HepG2 (cell line): ENCODE measurements around the gene IGF2BP1. TPM values are rescaled to one million over a fixed set of nuclear protein-coding genes. Genes with fewer than 3 reads are reported as not detected.

Experiments
- BRD4 ChIP-seq: sonication (generic); formaldehyde crosslinking; IDR thresholded peaks from 2 replicates; pipeline ENCODE4 v1.4.0; 2020; ENCODE audit warnings: missing genetic modification reagents
- CENPBD1 ChIP-seq: sonication (generic); formaldehyde crosslinking; IDR thresholded peaks from 2 replicates; pipeline ENCODE4 v1.8.0; 2022; ENCODE audit warnings: missing genetic modification reagents, low read depth, mild to moderate bottlenecking, borderline replicate concordance
- GPBP1L1 ChIP-seq: sonication (generic); formaldehyde crosslinking; IDR thresholded peaks from 2 replicates; pipeline ENCODE4 v1.5.0; 2020; ENCODE audit warnings: mild to moderate bottlenecking, missing genetic modification reagents
- HDAC2 ChIP-seq: sonication (generic); formaldehyde crosslinking; IDR thresholded peaks from 2 replicates; pipeline ENCODE4 v1.4.0; 2020; ENCODE audit warnings: missing genetic modification reagents
- HMGA1 ChIP-seq: sonication (generic); formaldehyde crosslinking; conservative IDR thresholded peaks from 2 replicates; pipeline ENCODE4 v1.4.0; 2020; ENCODE audit warnings: missing genetic modification reagents
- HNF4G ChIP-seq, 2 experiments: sonication (generic) in 1 of 2; formaldehyde crosslinking in 1 of 2; IDR thresholded peaks; 2 replicates each; pipeline versions ENCODE4 v1.4.0 to v1.6.1; 2011 to 2020; ENCODE audit warnings: borderline replicate concordance in 2 of 2, low read depth in 2 of 2, mild to moderate bottlenecking in 2 of 2, low read length in 1 of 2, missing genetic modification reagents in 1 of 2, moderate library complexity in 1 of 2
- NONO ChIP-seq, 2 experiments: fragments of 450-650 bp in 1 of 2; sonication (generic) in 1 of 2; formaldehyde crosslinking in 1 of 2; IDR thresholded peaks in 1 of 2; conservative IDR thresholded peaks in 1 of 2; 2 replicates each; pipeline versions ENCODE4 v1.6.1 to v1.8.0; 2017 to 2022; ENCODE audit warnings: mild to moderate bottlenecking in 1 of 2, missing genetic modification reagents in 1 of 2, moderate library complexity in 1 of 2
- PPARG ChIP-seq: conservative IDR thresholded peaks from 2 replicates; pipeline ENCODE4 v1.6.1; 2016; ENCODE audit warnings: missing biosample characterization, missing genetic modification reagents
- SMAD9 ChIP-seq: sonication (generic); formaldehyde crosslinking; IDR thresholded peaks from 2 replicates; pipeline ENCODE4 v1.5.1; 2020; ENCODE audit warnings: mild to moderate bottlenecking, missing genetic modification reagents
- SP5 ChIP-seq: IDR thresholded peaks from 2 replicates; pipeline ENCODE4 v1.6.1; 2016; ENCODE audit warnings: low read depth, borderline replicate concordance
- ZNF275 ChIP-seq: sonication (generic); formaldehyde crosslinking; IDR thresholded peaks from 2 replicates; pipeline ENCODE4 v1.8.0; 2022; ENCODE audit warnings: missing genetic modification reagents, mild to moderate bottlenecking, inconsistent platforms, borderline replicate concordance
- ZNF430 ChIP-seq: sonication (generic); formaldehyde crosslinking; IDR thresholded peaks from 2 replicates; pipeline ENCODE4 v1.9.0; 2021; ENCODE audit warnings: mild to moderate bottlenecking, missing genetic modification reagents
- ZNF720 ChIP-seq: sonication (generic); formaldehyde crosslinking; IDR thresholded peaks from 2 replicates; pipeline ENCODE4 v1.4.0; 2020; ENCODE audit warnings: missing genetic modification reagents
- polyA plus RNA-seq, 8 experiments: library from polyadenylated mRNA; depleted of rRNA in 3 of 8; stranded (reverse) in 7 of 8; unstranded in 1 of 8; fragments of >200 nt; fragmentation: Illumina TruSeq in 4 of 8; extraction: Trizol in 4 of 8; gene quantifications; 2 replicates each; pipeline versions ENCODE4 v1.2.1 to v1.2.3, GENCODE V29; 2011 to 2016; ENCODE audit warnings: low read depth in 4 of 8, missing spikeins in 1 of 8, mixed read lengths in 1 of 8; ENCODE audit not compliant: insufficient read depth in 1 of 8
- total RNA-seq, 5 experiments: library from RNA; depleted of rRNA; stranded (reverse); fragments of >200 nt; fragmentation: Illumina TruSeq; extraction: Trizol; gene quantifications; 2 replicates each; pipeline ENCODE4 v1.2.3, GENCODE V29; 2016; ENCODE audit warnings: low read depth in 1 of 5

Gene IGF2BP1
- total and polyA plus RNA-seq, 2 of the 13 experiments (the other 11 are each of a cell fraction or from before 2014, with no cell fraction given), result 29.7 to 75.1 TPM

- no peak for TF ChIP-seq NONO (IDR thresholded peaks at IDR 0.05)
- TF ChIP-seq NONO (CRISPR knock-in tag; conservative IDR thresholded peaks at IDR 0.05), result no peak
- peak; percentile 27; the same call in 1 of the 2 replicates for TF ChIP-seq PPARG (CRISPR knock-in tag)
- no peak for TF ChIP-seq ZNF275 (CRISPR knock-in tag)
- peak; percentile 21; the same call in 1 of the 2 replicates for TF ChIP-seq HNF4G (IDR thresholded peaks at IDR 0.05; ENCODE audit: borderline replicate concordance, low read depth, low read length)
- no peak for TF ChIP-seq HNF4G (CRISPR knock-in tag; IDR thresholded peaks at IDR 0.05; ENCODE audit: borderline replicate concordance, low read depth)
- TF ChIP-seq ZNF720 (CRISPR knock-in tag), result peak; percentile 14; the same call in 1 of the 2 replicates
- peak; percentile 28; the same call in 1 of the 2 replicates for TF ChIP-seq HDAC2
- TF ChIP-seq HMGA1 (CRISPR knock-in tag), result no peak
- TF ChIP-seq ZNF430 (CRISPR knock-in tag), result no peak
- no peak for TF ChIP-seq GPBP1L1
- TF ChIP-seq SMAD9, result no peak
- peak; percentile 86 for TF ChIP-seq SP5 (CRISPR knock-in tag)
- TF ChIP-seq CENPBD1 (CRISPR knock-in tag), result no peak
- peak; percentile 50; the same call in 1 of the 2 replicates for TF ChIP-seq BRD4 (CRISPR knock-in tag)
These were observed 35.5 kb upstream of the IGF2BP1 start (continued) for GRCh38 chr17:48961516-48962233.
